ENCODE measurements around the gene HOXB3.

DNA sequence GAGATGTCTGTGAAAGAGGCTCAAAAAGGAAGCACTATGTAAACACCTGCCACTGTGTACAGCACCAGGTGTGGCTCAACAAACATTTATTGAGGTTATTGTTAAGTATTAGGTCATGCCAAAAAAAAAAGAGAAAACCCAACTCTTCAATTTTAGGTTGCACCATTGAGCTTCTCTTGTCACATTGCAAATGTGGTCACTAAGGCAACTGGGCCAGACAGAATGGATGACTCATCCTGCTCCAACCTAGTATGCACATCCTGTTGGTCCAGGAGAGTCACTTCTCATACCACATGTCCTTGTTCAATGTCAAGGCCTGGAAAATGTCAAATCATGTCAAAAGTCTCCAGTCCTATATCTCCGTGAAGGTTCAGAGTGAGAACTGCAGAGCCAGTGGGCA, 84.3 kb downstream of the HOXB3 start:
- TF ChIP-seq, protein P1, sequence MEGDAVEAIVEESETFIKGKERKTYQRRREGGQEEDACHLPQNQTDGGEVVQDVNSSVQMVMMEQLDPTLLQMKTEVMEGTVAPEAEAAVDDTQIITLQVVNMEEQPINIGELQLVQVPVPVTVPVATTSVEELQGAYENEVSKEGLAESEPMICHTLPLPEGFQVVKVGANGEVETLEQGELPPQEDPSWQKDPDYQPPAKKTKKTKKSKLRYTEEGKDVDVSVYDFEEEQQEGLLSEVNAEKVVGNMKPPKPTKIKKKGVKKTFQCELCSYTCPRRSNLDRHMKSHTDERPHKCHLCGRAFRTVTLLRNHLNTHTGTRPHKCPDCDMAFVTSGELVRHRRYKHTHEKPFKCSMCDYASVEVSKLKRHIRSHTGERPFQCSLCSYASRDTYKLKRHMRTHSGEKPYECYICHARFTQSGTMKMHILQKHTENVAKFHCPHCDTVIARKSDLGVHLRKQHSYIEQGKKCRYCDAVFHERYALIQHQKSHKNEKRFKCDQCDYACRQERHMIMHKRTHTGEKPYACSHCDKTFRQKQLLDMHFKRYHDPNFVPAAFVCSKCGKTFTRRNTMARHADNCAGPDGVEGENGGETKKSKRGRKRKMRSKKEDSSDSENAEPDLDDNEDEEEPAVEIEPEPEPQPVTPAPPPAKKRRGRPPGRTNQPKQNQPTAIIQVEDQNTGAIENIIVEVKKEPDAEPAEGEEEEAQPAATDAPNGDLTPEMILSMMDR (conservative IDR thresholded peaks at IDR 0.05; ENCODE audit: low read depth, low read length) = no peak
- no peak for TF ChIP-seq EZH2phosphoT487 (IDR thresholded peaks at IDR 0.05; ENCODE audit: borderline replicate concordance, low read length)
